DOHH2 (cell line): Measurements from ENCODE around the gene C19orf33.

Experiments used
- H3F3A ChIP-seq: fragments of 200-600 bp; sonication (generic), shearing (Covaris generic); 2 replicates; pipeline ENCODE4 v1.6.0; 2016; ENCODE audit warnings: antibody characterized with exemption, mild to moderate bottlenecking; ENCODE audit not compliant: control insufficient read depth, insufficient read depth
- H3K27ac ChIP-seq: fragments of 200-600 bp; sonication (generic); 2 replicates; pipeline ENCODE4 v1.5.1; 2014; ENCODE audit warnings: low read depth, mild to moderate bottlenecking, low read length, moderate library complexity
- H3K27me3 ChIP-seq: fragments of 200-600 bp; sonication (generic); 2 replicates; pipeline ENCODE4 v1.6.1; 2014; ENCODE audit warnings: mild to moderate bottlenecking, low read length, mixed read lengths; ENCODE audit not compliant: control insufficient read depth
- H3K36me3 ChIP-seq: fragments of 200-600 bp; sonication (generic); 2 replicates; pipeline ENCODE4 v1.6.1; 2014; ENCODE audit warnings: mild to moderate bottlenecking, low read length, moderate library complexity, mixed read lengths; ENCODE audit not compliant: control insufficient read depth
- H3K4me1 ChIP-seq: fragments of 200-600 bp; sonication (generic); 2 replicates; pipeline ENCODE4 v1.6.1; 2014; ENCODE audit warnings: mild to moderate bottlenecking, low read length, mixed read lengths; ENCODE audit not compliant: control insufficient read depth
- H3K4me2 ChIP-seq: fragments of 200-600 bp; sonication (generic); 2 replicates; pipeline ENCODE4 v1.6.0; 2014; ENCODE audit warnings: mild to moderate bottlenecking, low read length, moderate library complexity
- H3K4me3 ChIP-seq: fragments of 200-600 bp; sonication (generic); 2 replicates; pipeline ENCODE4 v1.5.1; 2014; ENCODE audit warnings: mild to moderate bottlenecking, low read length, mixed read lengths
- H3K79me2 ChIP-seq: fragments of 200-600 bp; sonication (generic); 2 replicates; pipeline ENCODE4 v1.6.1; 2014; ENCODE audit warnings: mild to moderate bottlenecking, low read length, mixed read lengths; ENCODE audit not compliant: control insufficient read depth
- H3K9me2 ChIP-seq: fragments of 200-600 bp; sonication (generic); replicated peaks from 2 replicates; pipeline ENCODE4 v1.6.1; 2014; ENCODE audit warnings: mild to moderate bottlenecking, low read length, mixed read lengths; ENCODE audit not compliant: control insufficient read depth
- H3K9me3 ChIP-seq: fragments of 200-600 bp; sonication (generic); 2 replicates; pipeline ENCODE4 v1.6.1; 2014; ENCODE audit warnings: antibody characterized with exemption, low read length, mixed read lengths; ENCODE audit not compliant: control insufficient read depth, insufficient read depth
- H4K20me1 ChIP-seq: fragments of 200-600 bp; sonication (generic); 2 replicates; pipeline ENCODE4 v1.6.0; 2014; ENCODE audit warnings: low read depth, mild to moderate bottlenecking, antibody characterized with exemption, low read length, moderate library complexity; ENCODE audit not compliant: control insufficient read depth, insufficient read depth
- CTCF ChIP-seq: fragments of 200-600 bp; sonication (generic); IDR thresholded peaks from one replicate; pipeline ENCODE4 v1.5.1; 2014; ENCODE audit warnings: antibody characterized with exemption, mild to moderate bottlenecking, low read depth, low read length; ENCODE audit not compliant: poor library complexity, severe bottlenecking
- EZH2phosphoT487 ChIP-seq: fragments of 200-600 bp; sonication (generic); IDR thresholded peaks from 2 replicates; pipeline ENCODE4 v1.6.1; 2017; ENCODE audit warnings: borderline replicate concordance, mild to moderate bottlenecking, antibody characterized with exemption, low read length, moderate library complexity, mixed read lengths

C19orf33 gene

GRCh38 chr19:38304866-38305429, 897 bp downstream of the C19orf33 start:
- Histone ChIP-seq H3K4me3 (no peak overlapping the region), H3K4me1 (no peaks in the 10 kb centered on the region), H3F3A (no peaks in the 10 kb centered on the region), H3K9me3 (no peaks in the 10 kb centered on the region), H3K79me2 (no peaks in the 10 kb centered on the region), H3K4me2 (no peak overlapping the region), H3K27ac (no peak overlapping the region), H4K20me1 (no peaks in the 10 kb centered on the region), H3K9me2 (no peaks in the 10 kb centered on the region), H3K27me3 (no peaks in the 10 kb centered on the region), H3K36me3 (peaks cover 4% of the 10 kb centered on the region; the same call in 1 of the 2 replicates)
- TF ChIP-seq CTCF: no peak
- TF ChIP-seq EZH2phosphoT487: no peak

GRCh38 chr19:38306236-38306635, 2.2 kb downstream of the C19orf33 start:
- Histone ChIP-seq H3K27me3 (no peaks in the 10 kb centered on the region), H3K79me2 (peaks cover 4% of the 10 kb centered on the region), H3K4me1 (no peaks in the 10 kb centered on the region), H3K27ac (no peak overlapping the region), H3K36me3 (peaks cover 4% of the 10 kb centered on the region; the same call in 1 of the 2 replicates), H3K4me2 (no peak overlapping the region), H3K9me3 (no peaks in the 10 kb centered on the region), H3F3A (no peaks in the 10 kb centered on the region), H3K4me3 (no peak overlapping the region), H4K20me1 (no peaks in the 10 kb centered on the region), H3K9me2 (no peaks in the 10 kb centered on the region)
- TF ChIP-seq CTCF (no peak), EZH2phosphoT487 (no peak)

- TF ChIP-seq EZH2phosphoT487: no peak
- no peak for TF ChIP-seq CTCF
- Histone ChIP-seq H3K27me3 (no peaks in the 10 kb centered on the region), H3K4me1 (no peaks in the 10 kb centered on the region), H3K27ac (no peak overlapping the region), H4K20me1 (no peaks in the 10 kb centered on the region), H3K9me3 (no peaks in the 10 kb centered on the region), H3K4me2 (no peak overlapping the region), H3K4me3 (no peak overlapping the region), H3F3A (no peaks in the 10 kb centered on the region), H3K9me2 (no peaks in the 10 kb centered on the region), H3K36me3 (peaks cover 4% of the 10 kb centered on the region; the same call in 1 of the 2 replicates), H3K79me2 (peaks cover 7% of the 10 kb centered on the region)
These were observed 3.0 kb downstream of the C19orf33 start for GRCh38 chr19:38307076-38307475.
